ENCODE data around the gene RNF207. TPM values are rescaled to one million over a fixed set of nuclear protein-coding genes. Genes with fewer than 3 reads are reported as not detected.

Gene RNF207
- total and polyA plus RNA-seq, 2 donors (not counting 3 experiments of a cell fraction or from before 2014, with no cell fraction given): 3.2 to 8.2 TPM

GRCh38 chr1:6221210-6221784 lies 15.4 kb downstream of the RNF207 start:
- Histone ChIP-seq H3K9me1 (replicated peaks; ENCODE audit: control insufficient read depth, extremely low read depth, insufficient read depth, low read length) (no peaks in the 10 kb centered on the region), H3K27ac (ENCODE audit: insufficient read depth, low read depth, low read length) (no peak overlapping the region), H3K36me3 (ENCODE audit: control insufficient read depth in 2 of 2, extremely low read depth in 1 of 2, insufficient read depth in 2 of 2, low read length in 2 of 2) (peaks cover 6 to 18% of the 10 kb centered on the region in 2 experiments), H3K27me3 (ENCODE audit: control insufficient read depth in 2 of 2, insufficient read depth in 2 of 2, low read length in 2 of 2) (no peaks in the 10 kb centered on the region), H3K4me3 (replicated peaks in 1 of 3; ENCODE audit: insufficient read depth in 1 of 3, low read depth in 1 of 3, low read length in 3 of 3) (no peak overlapping the region), H3K9ac (replicated peaks; ENCODE audit: extremely low read depth, insufficient read depth, low read length) (no peak overlapping the region), H4K20me1 (replicated peaks; ENCODE audit: control insufficient read depth, extremely low read depth, insufficient read depth, low read length) (no peaks in the 10 kb centered on the region), H3K79me2 (ENCODE audit: control insufficient read depth, insufficient read depth, low read length) (peaks cover 1% of the 10 kb centered on the region), H3K4me2 (ENCODE audit: insufficient read depth, low read length) (no peak overlapping the region), H2AFZ (ENCODE audit: low read depth, low read length) (no peak overlapping the region), H3K9me3 (replicated peaks; ENCODE audit: control insufficient read depth, insufficient read depth, low read length) (no peaks in the 10 kb centered on the region), H3K4me1 (ENCODE audit: control insufficient read depth, extremely low read depth, insufficient read depth, low read length) (no peaks in the 10 kb centered on the region)
- FAIRE-seq: no peak
- dilution Hi-C loops (cut with MboI; ENCODE audit: extremely low pct_ligation_motif_present, low sequenced_read_pairs) (no loop called here), intact Hi-C loops (cut with micrococcal nuclease) (no loop called here)
- TF ChIP-seq FOS (IDR thresholded peaks at IDR 0.05; ENCODE audit: borderline replicate concordance, insufficient read depth, low read length) (no peak), POLR2A (IDR thresholded peaks at IDR 0.05; ENCODE audit: low read depth, low read length) (no peak), POLR2AphosphoS5 (IDR thresholded peaks at IDR 0.05; ENCODE audit: insufficient read depth, low read depth, low read length) (no peak), MAX (IDR thresholded peaks at IDR 0.05; ENCODE audit: insufficient read depth, insufficient read length) (no peak), CTCF (IDR thresholded peaks at IDR 0.05; ENCODE audit: extremely low read depth in 1 of 2, insufficient read depth in 1 of 2, low read depth in 1 of 2, low read length in 2 of 2) (no peak), EZH2 (IDR thresholded peaks at IDR 0.05; ENCODE audit: borderline replicate concordance, low read depth, low read length, severe bottlenecking) (no peak), JUN (IDR thresholded peaks at IDR 0.05; ENCODE audit: borderline replicate concordance, insufficient read depth, insufficient read length, low read depth) (no peak), MYC (IDR thresholded peaks at IDR 0.05; ENCODE audit: low read depth, low read length) (no peak), GATA2 (IDR thresholded peaks at IDR 0.05; ENCODE audit: insufficient read depth, insufficient read length, low read depth, low read length) (no peak)
- no peak for DNase-seq (ENCODE audit: low read depth, low spot score)
- POLR2A ChIA-PET: no interaction called here
- no TSS peak for BruUV-seq (replicated peaks)
- CTCF ChIA-PET: interaction anchor here (1.7 to 5.3 kb wide), 2 partner anchors 15 to 16 kb away, joined by 4 to 17 read pairs; no protein-coding TSS in a partner anchor

All from endothelial cell of umbilical vein (primary cell).